ENCODE measurements around the gene RASEF.

- no peak for TF ChIP-seq EP300 (IDR thresholded peaks at IDR 0.05)
- no peak for TF ChIP-seq CTCF (IDR thresholded peaks at IDR 0.05)
- no peak for TF ChIP-seq POLR2A (IDR thresholded peaks at IDR 0.05)
These were observed 822 bp downstream of the RASEF start for GRCh38 chr9:83061990-83062650.
